Activated CD4-positive, alpha-beta T cell treated with anti-CD3 and anti-CD28 coated beads for 1 hour (primary cell): Measurements from ENCODE around the gene HNRNPM.
A peak's percentile ranks its signal among the peaks of the same experiment; 100 is the strongest.
"Not testable (repeated sequence)": the region's sequence is repeated elsewhere in the genome, so short reads cannot be mapped to it uniquely, and the experiment has no call there.

ENCODE experiments used
- DNase-seq: peaks from one replicate; pipeline ENCODE4 v3.0.0-alpha.2; 2020

HNRNPM gene

DNA sequence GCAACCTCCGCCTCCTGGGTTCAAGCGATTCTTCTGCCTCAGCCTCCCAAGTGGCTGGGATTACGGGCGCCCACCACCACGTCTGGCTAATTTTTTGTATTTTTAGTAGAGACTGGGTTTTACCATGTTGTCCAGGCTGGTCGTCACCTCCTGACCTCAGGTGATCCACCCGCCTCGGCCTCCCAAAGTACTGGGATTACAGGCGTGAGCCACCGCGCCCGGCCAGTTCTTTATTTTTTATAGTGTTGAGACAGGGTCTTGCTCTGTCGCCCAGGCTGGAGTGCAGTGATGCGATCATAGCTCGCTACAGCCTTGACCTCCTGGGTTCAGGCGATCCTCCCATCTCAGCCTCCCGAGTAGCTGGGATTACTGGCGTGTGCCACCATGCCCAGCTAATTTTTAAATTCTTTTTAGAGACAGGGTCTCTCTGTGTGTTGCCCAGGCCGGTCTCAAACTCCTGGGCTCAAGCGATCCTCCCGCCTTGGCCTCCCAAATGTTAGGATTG is 69.8 kb downstream of the HNRNPM start:
- not testable (repeated sequence) for DNase-seq

DNA sequence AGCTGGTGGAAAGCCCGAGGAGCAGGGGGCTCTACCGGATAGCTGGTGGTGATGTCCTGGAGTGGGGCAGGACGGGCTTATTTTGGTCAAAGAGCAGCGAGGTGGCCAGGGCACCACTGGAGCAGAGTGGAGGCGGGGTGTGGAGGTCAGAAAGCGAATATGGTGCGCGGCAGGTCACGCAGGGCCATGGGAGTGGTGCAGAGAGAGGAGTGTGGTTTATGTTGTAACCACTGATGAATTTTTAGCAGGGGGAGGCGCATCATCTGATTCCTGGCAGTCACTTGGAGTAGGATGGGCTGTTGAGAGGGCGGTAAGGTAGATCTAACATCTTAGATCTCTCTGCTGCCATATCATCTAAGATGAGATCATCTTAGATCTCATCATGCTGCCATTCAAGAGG is 70.5 kb downstream of the HNRNPM start:
- DNase-seq: peak; percentile 26

- DNase-seq: peak; percentile 34
Observed at GRCh38 chr19:8517551-8518442, 73.0 kb downstream of the HNRNPM start.

DNA sequence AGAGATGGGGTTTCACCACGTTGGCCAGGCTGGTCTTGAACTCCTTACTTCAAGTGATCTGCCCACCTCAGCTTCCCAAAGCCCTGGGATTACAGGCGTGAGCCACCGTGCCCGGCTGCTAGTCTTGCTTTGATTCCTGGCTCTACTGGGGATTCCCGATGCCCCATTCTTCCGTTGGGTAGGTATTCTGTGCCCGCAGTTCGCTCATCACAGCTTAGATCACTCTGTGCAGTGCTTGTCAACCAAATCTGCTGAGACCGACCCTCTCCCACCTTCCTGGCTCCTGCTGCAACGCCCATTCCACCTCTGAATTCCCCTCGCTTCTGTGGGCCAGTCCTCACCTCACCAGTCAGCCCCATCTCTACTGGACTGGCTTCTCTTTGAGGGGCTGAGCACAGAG is 73.8 kb downstream of the HNRNPM start:
- no peak for DNase-seq

DNA sequence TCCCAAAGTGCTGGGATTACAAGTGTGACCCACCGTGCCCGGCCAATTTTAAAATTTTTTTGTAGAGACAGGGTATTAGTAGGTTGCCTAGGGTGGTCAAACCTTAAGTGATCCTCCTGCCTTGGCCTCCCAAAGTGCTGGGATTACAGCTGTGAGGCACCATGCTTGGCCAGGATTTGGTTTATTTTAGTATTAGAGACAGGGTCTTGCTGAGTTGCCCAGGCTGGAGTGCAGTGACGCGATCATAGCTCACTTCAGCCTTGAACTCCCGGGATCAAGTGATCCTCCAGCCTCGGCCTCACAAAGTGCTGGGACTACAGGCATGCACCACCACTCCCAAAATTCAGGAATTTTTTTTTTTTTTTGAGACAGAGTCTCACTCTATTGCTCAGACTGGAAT is 74.6 kb downstream of the HNRNPM start:
- no peak for DNase-seq

- DNase-seq: no peak
Observed at GRCh38 chr19:8525401-8525684, 80.6 kb downstream of the HNRNPM start.

GRCh38 chr19:8526345-8527091 is 81.7 kb downstream of the HNRNPM start:
- DNase-seq: no peak

DNA sequence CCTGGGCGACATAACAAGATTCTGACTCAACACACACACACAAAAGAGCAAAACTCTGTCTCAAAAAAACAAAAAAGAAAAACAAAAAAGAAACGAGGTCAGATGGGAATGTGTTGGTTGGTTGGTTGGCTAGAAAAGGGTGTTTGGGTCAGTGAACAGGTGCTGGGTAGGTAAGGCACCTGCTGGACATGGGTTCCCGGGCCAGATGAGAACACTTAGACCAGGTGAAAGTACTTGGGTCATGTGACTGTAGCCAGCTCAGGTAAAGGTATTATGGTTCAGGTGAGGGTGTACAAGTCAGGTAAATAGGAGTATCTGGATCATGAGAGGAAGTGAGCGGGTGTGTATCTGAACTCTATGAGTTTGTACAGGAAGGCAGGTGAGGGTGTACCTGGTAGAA is 83.7 kb downstream of the HNRNPM start:
- DNase-seq: no peak

DNA sequence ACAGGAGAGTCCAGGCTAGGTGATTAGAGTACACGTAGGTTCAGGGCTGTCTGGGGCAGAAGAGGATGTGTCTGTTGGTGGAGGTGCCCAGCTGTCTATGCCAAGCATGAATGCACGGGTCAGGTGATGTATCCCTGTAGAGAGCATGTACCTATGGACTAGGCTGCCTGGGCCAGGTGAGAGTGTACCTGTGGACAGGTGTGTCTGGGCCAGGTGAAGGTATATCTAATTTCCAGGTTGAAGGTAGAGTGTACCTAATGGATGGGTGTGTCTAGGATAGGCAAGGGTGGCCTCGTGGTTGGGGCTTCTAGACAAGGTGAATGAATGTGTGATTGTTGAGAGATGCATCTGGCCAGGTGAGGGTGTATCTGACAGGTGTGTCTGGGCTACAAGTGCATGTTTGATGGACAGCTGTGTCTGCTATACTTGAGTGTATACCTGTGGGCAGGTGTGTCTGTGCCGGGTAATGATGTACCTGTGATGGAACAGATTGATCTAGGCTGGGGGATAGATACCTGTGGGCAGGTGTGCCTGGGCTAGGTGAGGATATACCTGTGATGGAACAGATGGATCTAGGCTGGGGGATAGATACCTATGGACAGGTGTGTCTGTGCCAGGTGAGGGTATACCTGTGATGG is 84.7 kb downstream of the HNRNPM start:
- no peak for DNase-seq

- DNase-seq: no peak
Observed at GRCh38 chr19:8530061-8530679, 85.4 kb downstream of the HNRNPM start.

DNA sequence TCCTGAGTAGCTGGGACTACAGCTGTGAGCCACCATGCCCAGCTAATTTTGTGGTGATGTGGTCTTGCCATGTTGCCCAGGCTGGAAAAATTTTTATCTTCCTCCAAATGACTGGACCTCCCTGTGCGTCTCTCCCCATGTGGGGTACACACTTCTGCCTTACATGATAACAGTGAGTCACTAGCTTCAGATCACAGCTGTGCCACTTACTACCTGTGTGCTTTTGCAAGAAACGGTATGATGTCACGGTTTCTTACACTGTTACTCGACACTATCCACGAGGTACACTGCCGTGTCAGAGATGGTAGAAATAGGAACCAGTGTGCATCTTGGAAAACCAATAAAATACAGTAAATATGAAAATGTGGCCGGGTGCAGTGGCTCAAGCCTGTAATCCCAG is 86.7 kb downstream of the HNRNPM start:
- no peak for DNase-seq

GRCh38 chr19:8532225-8532624 is 87.5 kb downstream of the HNRNPM start:
- no peak for DNase-seq

GRCh38 chr19:8536282-8536681 is 91.5 kb downstream of the HNRNPM start:
- DNase-seq: no peak

- no peak for DNase-seq
Observed at GRCh38 chr19:8537099-8537498, 92.3 kb downstream of the HNRNPM start.
